RPMI7951 (cell line): ENCODE data around the gene C20orf204. TPM values are rescaled to one million over a fixed set of nuclear protein-coding genes. Genes with fewer than 3 reads are reported as not detected.

Source experiments
- DNase-seq: peaks from one replicate; pipeline ENCODE4 v3.0.0-alpha.2; 2012; ENCODE audit warnings: low read depth
- total RNA-seq: library from RNA; depleted of rRNA; stranded (reverse); fragments of >200 nt; shearing (Covaris generic); gene quantifications from 2 replicates; pipeline ENCODE4 v1.2.3, GENCODE V29; 2014

The C20orf204 gene
- total RNA-seq, 1 experiment from 2014 or later = 0.36 TPM

- DNase-seq = no peak
These were observed 6.2 kb downstream of the C20orf204 start for GRCh38 chr20:64042054-64042781.

- no peak for DNase-seq
These were observed 7.8 kb downstream of the C20orf204 start for GRCh38 chr20:64043768-64044167.

- peak; percentile 85 for DNase-seq
These were observed 8.7 kb downstream of the C20orf204 start for GRCh38 chr20:64044484-64045247.

- no peak for DNase-seq
These were observed 9.5 kb downstream of the C20orf204 start for GRCh38 chr20:64045346-64046011.

GRCh38 chr20:64047046-64047389, 11.0 kb downstream of the C20orf204 start:
- no peak for DNase-seq

GRCh38 chr20:64047968-64048401, 12.0 kb downstream of the C20orf204 start:
- DNase-seq = no peak

GRCh38 chr20:64048402-64049044, 12.5 kb downstream of the C20orf204 start:
- no peak for DNase-seq

GRCh38 chr20:64049060-64049877, 13.3 kb downstream of the C20orf204 start, which contains the start of gene SOX18:
SOX18 (minus strand) TSS chr20:64049639; CDS start chr20:64049516, 123 bp downstream.
- peak; percentile 50 for DNase-seq

GRCh38 chr20:64049878-64050260, 13.9 kb downstream of the C20orf204 start:
- no peak for DNase-seq

- DNase-seq = no peak
These were observed 14.5 kb downstream of the C20orf204 start for GRCh38 chr20:64050261-64051032.

GRCh38 chr20:64051033-64051452, 15.1 kb downstream of the C20orf204 start:
- DNase-seq = no peak

- no peak for DNase-seq
These were observed 15.8 kb downstream of the C20orf204 start for GRCh38 chr20:64051561-64052325.

GRCh38 chr20:64052326-64052722, 16.3 kb downstream of the C20orf204 start:
- no peak for DNase-seq

- DNase-seq = no peak
These were observed 17.2 kb downstream of the C20orf204 start for GRCh38 chr20:64052987-64053840.

- DNase-seq = peak; percentile 31
These were observed 18.1 kb downstream of the C20orf204 start for GRCh38 chr20:64053841-64054661.

- no peak for DNase-seq
These were observed 19.5 kb downstream of the C20orf204 start for GRCh38 chr20:64055396-64055892.

- peak; percentile 43 for DNase-seq
These were observed 20.1 kb downstream of the C20orf204 start for GRCh38 chr20:64055893-64056638.
